Fibroblast of skin of left quadriceps (primary cell): ENCODE data around the gene IQGAP2.

Source experiments
- DNase-seq, 2 experiments: peaks; one replicate each; pipeline ENCODE4 v3.0.0-alpha.2; 2013; ENCODE audit warnings: low read depth in 2 of 2

Gene IQGAP2

GRCh38 chr5:76610196-76610595 is 207.1 kb downstream of the IQGAP2 start:
- DNase-seq = no peak

GRCh38 chr5:76612942-76613341 is 209.9 kb downstream of the IQGAP2 start:
- no peak for DNase-seq

- no peak for DNase-seq
These were observed 212.7 kb downstream of the IQGAP2 start for GRCh38 chr5:76615759-76616158.

GRCh38 chr5:76616206-76616605 is 213.1 kb downstream of the IQGAP2 start:
- DNase-seq = no peak

GRCh38 chr5:76617229-76617628 is 214.1 kb downstream of the IQGAP2 start:
- no peak for DNase-seq

DNA sequence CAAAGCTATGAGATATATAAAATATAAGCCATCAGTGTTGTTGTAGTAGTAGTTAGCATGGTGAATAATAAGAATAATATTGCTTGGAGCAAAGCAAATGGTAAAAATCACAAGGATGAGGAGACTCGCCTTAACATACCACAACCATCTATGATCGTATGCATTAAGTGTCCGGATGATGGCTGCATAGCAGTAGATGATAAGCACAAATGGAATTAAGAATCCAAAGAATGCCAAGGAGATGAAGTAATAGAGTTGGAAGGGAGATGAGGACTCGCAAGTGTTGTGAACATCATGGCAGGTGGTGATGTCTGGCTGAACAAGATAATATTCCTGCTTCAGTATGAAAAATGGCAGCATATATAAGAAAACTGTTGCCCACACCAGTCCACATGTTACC is 214.6 kb downstream of the IQGAP2 start:
- DNase-seq = peak; percentile 70 to 74

DNA sequence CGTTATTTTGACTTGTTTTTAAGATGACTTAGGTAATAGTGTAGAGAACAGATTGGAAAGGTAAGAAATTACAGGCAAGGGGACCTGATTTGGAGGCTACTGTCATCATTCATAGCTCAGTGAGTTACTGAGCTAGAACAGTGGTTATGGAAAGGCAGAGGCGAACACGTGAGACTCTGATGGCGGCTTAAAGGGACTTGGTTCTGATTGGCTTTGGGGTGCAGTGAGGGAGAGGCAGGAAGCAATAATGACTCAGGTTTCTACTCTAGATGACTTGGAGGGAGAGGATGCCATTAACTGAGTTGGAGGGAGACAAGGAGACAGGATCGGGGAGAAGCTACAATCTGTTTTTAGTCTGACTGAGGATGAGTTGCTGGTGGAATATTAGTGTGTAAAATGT is 217.1 kb downstream of the IQGAP2 start:
- no peak for DNase-seq

DNA sequence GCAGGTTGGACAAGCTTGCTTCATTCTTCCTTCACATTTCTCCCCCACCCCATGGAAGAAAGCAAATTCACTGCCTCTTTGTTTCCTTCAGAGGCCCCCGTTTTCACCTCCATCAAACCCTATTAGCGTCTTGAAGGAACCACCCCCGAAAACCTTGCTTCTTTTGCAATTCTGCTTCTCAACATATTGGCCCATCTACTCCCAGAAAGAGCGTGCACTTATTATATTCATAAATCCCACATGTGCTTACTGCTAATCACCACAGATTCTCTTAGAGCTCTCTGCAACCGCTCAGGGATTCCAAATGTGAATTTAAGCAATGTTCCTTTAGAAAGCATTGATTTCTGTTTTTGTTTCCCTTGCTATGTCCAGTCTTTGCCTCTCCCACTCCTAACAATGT is 219.0 kb downstream of the IQGAP2 start:
- DNase-seq = no peak

DNA sequence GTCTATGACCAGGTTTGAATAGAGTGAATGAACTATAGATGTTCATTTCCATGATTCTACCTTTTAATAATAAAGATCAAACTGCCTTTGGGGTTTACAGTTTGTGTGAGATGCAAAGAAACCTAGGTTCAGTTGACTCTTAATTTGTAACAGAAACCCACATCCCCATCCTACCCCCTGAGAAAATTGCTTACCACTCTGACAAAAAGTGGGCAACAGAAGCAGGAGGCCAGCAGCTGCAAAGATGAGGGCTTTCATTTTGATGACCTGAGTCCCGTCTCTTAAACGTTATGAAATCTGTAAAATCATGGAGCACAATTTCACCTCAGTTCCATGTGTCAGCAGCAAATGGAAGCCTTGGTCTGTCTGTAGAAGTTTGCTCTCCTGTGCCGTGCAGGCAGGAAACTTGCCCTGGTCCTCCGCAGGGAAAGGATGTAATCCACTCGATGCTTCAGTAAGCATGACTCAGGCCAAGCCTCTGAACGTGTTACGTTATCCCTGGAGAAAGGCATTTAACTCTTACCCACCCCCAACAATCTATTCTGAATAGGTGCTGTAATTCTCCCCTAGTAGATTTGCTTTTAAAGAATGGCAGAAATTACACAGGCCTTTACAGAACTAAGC is 220.0 kb downstream of the IQGAP2 start, which contains the start of gene F2RL2:
Gene F2RL2, minus strand, starts transcription at position 431 of the 624 bp plus-strand sequence. Its CDS starts 173 bp downstream, at position 258.
- peak; percentile 72 to 74 for DNase-seq

DNA sequence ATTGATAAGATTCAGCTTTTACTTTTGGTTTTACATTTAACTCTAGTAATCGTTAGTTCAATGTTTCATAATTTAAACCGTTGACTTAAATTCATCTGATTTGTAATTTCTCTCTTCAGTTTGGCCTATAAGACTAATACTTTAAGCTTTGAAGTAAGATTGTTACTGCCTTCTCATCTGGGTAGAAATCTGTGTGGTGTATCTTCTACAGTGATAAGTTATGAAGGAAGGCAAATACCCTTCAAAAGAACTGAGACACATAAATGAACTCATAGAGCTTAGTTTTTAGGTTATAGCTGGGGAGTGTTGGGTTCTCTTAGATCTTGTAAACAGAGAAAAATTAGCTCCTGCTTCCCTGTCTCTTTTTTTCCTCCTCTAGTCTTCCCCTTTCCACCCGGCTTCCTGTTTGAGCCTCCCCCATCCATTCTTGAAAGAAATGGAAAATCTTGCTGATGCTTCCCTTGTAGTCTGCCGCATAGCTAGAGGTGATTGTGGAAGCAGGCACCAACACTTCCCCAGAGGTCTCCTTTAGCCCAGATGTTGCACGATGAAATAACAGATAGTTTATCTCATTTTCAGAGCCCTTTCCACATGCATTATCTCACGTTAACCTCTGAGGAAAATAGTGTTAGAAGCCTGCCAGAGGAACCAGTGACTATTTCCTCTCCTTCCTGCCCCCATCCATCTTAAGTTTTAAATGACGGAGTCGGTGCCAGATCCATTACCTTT is 222.2 kb downstream of the IQGAP2 start:
- no peak for DNase-seq

GRCh38 chr5:76626738-76627137 is 223.7 kb downstream of the IQGAP2 start:
- DNase-seq = no peak

GRCh38 chr5:76634661-76635060 is 231.6 kb downstream of the IQGAP2 start:
- DNase-seq = no peak

GRCh38 chr5:76637490-76637889 is 234.4 kb downstream of the IQGAP2 start:
- DNase-seq = no peak

- no peak for DNase-seq
These were observed 235.4 kb downstream of the IQGAP2 start for GRCh38 chr5:76638479-76638878.

DNA sequence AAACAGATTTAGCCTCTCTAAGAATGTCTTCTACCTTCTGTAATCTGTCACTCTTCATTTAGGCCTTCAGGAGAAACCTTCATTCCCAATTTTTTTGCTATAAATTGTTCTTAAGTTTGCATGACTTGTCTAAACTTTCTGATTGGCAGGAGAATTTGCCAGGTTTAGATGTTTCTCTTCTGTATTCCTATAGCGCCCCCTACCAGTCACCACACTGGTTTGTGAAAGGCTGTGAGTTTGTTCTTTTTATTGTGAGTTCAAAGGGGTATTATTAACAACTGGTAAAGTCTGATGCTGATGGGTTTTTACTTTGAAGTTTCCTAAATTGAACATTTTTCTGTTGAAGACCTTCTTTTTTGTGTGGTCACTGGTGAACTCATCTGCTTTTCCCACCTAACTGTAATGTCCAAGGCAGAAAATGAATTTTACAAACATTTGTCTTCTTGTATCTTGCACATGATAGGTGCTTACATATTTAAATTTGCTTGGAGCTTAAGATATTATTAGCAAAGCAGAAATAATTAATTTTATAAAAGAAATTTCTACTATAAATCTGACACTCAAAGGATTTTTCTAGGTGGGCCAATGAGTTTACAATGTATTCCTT is 238.5 kb downstream of the IQGAP2 start:
- DNase-seq = peak; percentile 46 to 58

DNA sequence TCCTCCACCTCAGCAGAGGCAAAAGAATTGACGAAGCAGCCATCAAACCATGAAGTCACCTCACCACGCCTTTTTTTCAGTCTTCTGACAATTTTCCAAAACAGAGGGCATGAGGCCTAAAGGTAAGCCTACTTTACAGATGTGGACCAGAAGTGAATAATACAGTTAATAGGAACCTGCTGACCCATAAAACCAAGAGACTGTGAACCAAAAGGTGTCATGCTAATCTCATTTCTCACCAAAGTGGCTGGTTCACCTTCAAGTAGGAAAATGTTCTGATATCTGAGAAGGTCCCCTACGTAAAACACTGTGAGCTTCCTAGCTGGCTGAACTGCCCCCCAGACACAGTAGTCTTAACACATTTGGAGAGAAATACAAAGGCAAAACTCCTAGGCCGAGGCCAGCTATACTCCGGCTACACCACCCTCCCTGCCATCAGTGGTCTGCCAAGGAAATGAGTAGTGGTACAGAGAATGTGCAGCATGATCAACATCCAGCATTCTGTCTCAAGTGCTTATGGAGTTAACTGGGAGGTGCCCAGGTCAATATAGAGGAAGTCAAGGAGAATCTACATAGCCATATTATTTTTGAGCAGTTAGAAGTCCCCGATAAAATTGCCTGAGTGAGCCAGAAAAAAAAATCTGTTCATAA is 239.4 kb downstream of the IQGAP2 start:
- DNase-seq = no peak

DNA sequence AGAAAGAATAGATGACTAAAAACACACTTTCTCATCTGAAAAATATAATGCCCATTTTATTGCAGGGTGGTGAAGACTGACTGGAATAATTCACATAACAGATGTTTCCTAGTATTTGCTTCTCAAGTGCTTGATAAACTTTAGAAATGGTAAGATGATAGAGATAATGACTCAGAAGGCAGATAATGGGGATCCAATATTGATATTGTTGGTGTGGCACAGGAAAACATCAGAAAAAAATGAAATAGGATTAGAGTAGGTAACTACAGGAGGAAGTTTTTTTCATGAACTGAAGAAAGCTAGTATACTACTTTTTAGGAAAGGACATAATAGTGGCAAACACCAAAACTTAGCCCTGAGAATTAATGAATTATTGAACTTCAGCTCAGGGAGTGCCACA is 240.3 kb downstream of the IQGAP2 start:
- no peak for DNase-seq

GRCh38 chr5:76649140-76649539 is 246.1 kb downstream of the IQGAP2 start:
- no peak for DNase-seq

- DNase-seq = no peak
These were observed 249.8 kb downstream of the IQGAP2 start for GRCh38 chr5:76652809-76653414.

GRCh38 chr5:76657091-76657490 is 254.0 kb downstream of the IQGAP2 start:
- no peak for DNase-seq

DNA sequence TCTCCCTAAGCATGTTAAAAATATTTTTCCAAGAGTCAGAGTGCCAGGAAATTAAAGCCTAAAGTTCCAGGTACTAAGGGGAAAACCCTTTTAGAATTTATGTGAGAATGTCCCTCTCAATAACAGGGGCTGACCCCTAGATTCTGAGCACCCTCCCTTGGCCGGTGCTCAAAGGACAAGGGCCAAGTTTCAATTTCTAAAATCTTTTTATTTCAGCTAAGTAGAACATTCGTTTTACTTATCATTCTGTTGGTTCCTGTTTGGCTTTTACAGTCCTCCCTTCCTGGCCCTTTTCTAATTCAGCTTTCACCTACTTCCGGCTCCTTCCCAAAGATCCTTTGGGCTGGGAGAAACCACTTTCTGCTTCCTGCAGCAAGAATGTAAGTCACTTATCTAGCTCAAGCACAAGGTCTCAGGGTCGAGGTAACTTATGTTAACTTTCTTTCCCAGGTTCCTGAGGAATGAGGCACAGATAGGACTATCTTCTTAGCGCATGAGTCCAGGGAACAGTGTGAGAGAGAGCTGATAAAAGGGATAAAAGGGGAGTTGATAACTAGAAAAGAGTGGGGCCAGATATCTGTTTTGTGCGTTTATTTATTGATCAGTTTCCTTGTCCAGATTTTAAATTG is 254.7 kb downstream of the IQGAP2 start:
- no peak for DNase-seq

DNA sequence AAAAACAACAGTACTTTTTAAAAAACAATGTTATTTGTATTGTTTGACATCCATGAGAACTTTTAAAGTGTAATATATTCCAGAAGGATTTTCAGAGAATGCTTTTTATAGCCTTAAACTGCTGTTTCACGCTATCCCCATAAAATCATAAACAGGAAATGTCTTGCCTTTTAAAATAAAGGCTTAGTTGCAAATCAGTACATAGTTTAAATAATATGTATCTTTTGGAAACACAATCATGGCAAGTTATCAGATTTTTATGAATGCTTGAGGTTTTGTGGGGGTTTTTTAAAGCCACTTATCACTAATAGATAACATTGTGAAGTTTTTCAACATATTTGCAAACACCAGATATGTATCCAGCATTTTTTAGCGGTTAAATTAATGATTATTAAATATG is 257.3 kb downstream of the IQGAP2 start:
- peak in 1 of 2 experiments; percentile 7 for DNase-seq
